Gastroesophageal sphincter (tissue), 4 donors: Measurements from ENCODE around the gene ARMC3. TPM values are rescaled to one million over a fixed set of nuclear protein-coding genes. Genes with fewer than 3 reads are reported as not detected.
"Not testable (repeated sequence)": the region's sequence is repeated elsewhere in the genome, so short reads cannot be mapped to it uniquely, and the experiment has no call there.

Experiments used
- ATAC-seq: fragments of 150-250 bp; one replicate; pipeline ENCODE4 v1.9.1; 2016; ENCODE audit warnings: mild to moderate bottlenecking, moderate library complexity
- H3K27ac ChIP-seq, 4 donors: fragments of 200-600 bp; sonication (generic) in 3 of 4; 1 replicate in 3 of 4; 2 replicates in 1 of 4; pipeline ENCODE4 v1.5.1; 2016 to 2019
- H3K27me3 ChIP-seq: fragments of 200-600 bp; sonication (generic); one replicate; pipeline ENCODE4 v1.5.1; 2019
- H3K36me3 ChIP-seq, 2 donors: fragments of 200-600 bp; sonication (generic); one replicate each; pipeline ENCODE4 v1.5.1; 2019; ENCODE audit warnings: control low read depth in 1 of 2
- H3K4me1 ChIP-seq, 3 donors: fragments of 200-600 bp; sonication (generic); 1 replicate in 2 of 3; 2 replicates in 1 of 3; pipeline ENCODE4 v1.5.1; 2016 to 2019; ENCODE audit warnings: control low read depth in 2 of 3
- H3K4me3 ChIP-seq, 2 donors: fragments of 200-600 bp; sonication (generic); one replicate each; pipeline ENCODE4 v1.5.1; 2019; ENCODE audit warnings: mild to moderate bottlenecking in 1 of 2, moderate library complexity in 1 of 2
- H3K9me3 ChIP-seq, 3 donors: fragments of 200-600 bp; sonication (generic); one replicate each; pipeline ENCODE4 v1.5.1; 2017 to 2019; ENCODE audit warnings: control low read depth in 2 of 3
- CTCF ChIP-seq, 4 experiments: fragments of 200-600 bp in 2 of 4; fragments of 450-650 bp in 2 of 4; sonication (generic) in 1 of 4; IDR thresholded peaks; one replicate each; pipeline ENCODE4 v1.5.1; 2017 to 2019; ENCODE audit warnings: antibody characterized with exemption in 4 of 4, mild to moderate bottlenecking in 2 of 4, moderate library complexity in 2 of 4
- EP300 ChIP-seq: sonication (generic); formaldehyde crosslinking; IDR thresholded peaks from one replicate; pipeline ENCODE4 v1.6.1; 2017; ENCODE audit warnings: antibody characterized with exemption, mild to moderate bottlenecking
- POLR2A ChIP-seq, 2 donors: fragments of 450-650 bp; IDR thresholded peaks; one replicate each; pipeline ENCODE4 v1.6.1; 2017; ENCODE audit warnings: antibody characterized with exemption in 2 of 2, mild to moderate bottlenecking in 2 of 2, moderate library complexity in 1 of 2
- POLR2AphosphoS5 ChIP-seq: sonication (generic); formaldehyde crosslinking; IDR thresholded peaks from one replicate; pipeline ENCODE4 v1.6.1; 2017; ENCODE audit warnings: antibody characterized with exemption
- WGBS, 2 donors: methylation state at CpG; one replicate each; pipeline ENCODE4 v1.1.5; 2018; ENCODE audit warnings: low coverage in 1 of 2; 5-methylcytosine and 5-hydroxymethylcytosine counted together
- total RNA-seq, 4 donors: library from RNA; depleted of rRNA; stranded (reverse); fragments of >200 nt; gene quantifications; one replicate each; pipeline ENCODE4 v1.1.0, GENCODE V29; 2016

The ARMC3 gene
- total RNA-seq, 4 donors from 2014 or later: not detected

DNA sequence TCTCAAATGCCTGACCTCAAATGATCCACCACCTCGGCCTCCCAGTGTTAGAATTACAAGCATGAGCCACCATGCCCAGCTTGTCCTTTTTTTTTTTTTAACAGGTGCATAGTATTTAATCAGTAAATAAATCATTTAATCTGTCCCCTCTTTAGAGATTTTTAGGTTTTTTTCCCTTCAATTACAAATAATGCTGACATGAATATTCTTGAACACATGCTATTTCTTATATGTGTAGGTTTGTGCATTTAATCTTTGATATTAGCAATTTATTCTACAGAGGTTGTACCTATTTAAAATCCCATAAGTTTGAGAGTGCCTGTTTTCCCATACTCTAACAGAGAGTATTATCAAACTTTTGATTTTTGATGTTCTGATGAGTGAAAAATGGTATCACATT, 24.2 kb upstream of the ARMC3 start:
- no peak overlapping the region for H3K4me3 ChIP-seq
- WGBS, 2 donors: 50 to 91% methylated on average over 1 of the region's 1 CpG
- no peak for ATAC-seq

DNA sequence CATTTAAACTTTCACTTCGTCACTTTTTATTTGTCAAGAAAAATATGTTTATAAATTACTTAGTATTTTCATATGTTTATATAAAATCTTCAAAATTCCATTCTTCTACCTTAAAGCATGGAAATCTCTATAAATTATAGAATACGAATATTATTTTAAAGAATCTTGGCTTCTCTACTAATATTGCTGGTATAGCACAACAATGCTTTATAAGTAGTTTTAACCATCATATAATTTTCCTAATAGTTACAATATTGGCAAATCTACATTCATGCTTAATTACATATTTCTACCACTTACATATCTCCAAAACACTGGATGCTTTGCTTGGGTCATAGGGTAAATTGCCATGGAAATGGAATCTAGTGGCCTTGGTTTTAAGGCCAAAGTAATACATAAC, 21.1 kb upstream of the ARMC3 start:
- no peak for TF ChIP-seq EP300
- TF ChIP-seq CTCF (IDR thresholded peaks at IDR 0.05): no peak
- no peak for TF ChIP-seq POLR2AphosphoS5
- TF ChIP-seq POLR2A (IDR thresholded peaks at IDR 0.05): no peak
- ATAC-seq: no peak
- H3K36me3 ChIP-seq: no peaks in the 10 kb centered on the region

More for the DNA sequence above, 24.2 kb upstream of the ARMC3 start:
- Histone ChIP-seq H3K36me3 (no peaks in the 10 kb centered on the region), H3K27ac (no peak overlapping the region), H3K9me3 (peaks cover 0 to 6% (median 0%) of the 10 kb centered on the region in 3 donors), H3K27me3 (no peaks in the 10 kb centered on the region), H3K4me1 (no peaks in the 10 kb centered on the region)
- no peak for TF ChIP-seq POLR2AphosphoS5
- TF ChIP-seq EP300: no peak
- TF ChIP-seq CTCF (IDR thresholded peaks at IDR 0.05): no peak
- TF ChIP-seq POLR2A (IDR thresholded peaks at IDR 0.05): no peak

DNA sequence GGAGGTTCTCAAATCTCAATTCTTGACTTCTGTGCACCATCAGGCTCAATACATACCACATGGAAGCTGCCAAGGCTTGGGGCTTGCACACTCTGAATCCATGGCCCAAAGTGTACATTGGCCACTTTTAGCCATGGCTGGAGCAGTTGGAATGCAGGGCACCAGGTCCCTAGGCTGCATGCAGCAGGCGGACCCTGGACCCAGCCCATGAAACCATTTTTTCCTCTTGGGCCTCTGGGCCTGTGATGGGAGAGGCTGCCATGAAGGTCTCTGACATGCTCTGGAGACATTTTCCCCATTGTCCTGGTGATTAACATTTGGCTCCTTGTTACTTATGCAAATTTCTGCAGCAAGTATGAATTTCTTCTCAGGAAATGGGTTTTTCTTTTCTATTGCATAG, 19.0 kb upstream of the ARMC3 start:
- H3K4me3 ChIP-seq: no peak overlapping the region
- H3K9me3 ChIP-seq: peaks cover 0 to 8% (median 0%) of the 10 kb centered on the region in 3 donors
- no peaks in the 10 kb centered on the region for H3K27me3 ChIP-seq
- no peak overlapping the region for H3K27ac ChIP-seq
- TF ChIP-seq CTCF (IDR thresholded peaks at IDR 0.05) (no peak), POLR2A (IDR thresholded peaks at IDR 0.05) (no peak), POLR2AphosphoS5 (no peak), EP300 (no peak)
- ATAC-seq: no peak
- no peaks in the 10 kb centered on the region for H3K36me3 ChIP-seq
- WGBS, 2 donors: 100% methylated on average over 1 of the region's 1 CpG; no CpG with 5 or more reads in 1 of the 2 donors
- H3K4me1 ChIP-seq: no peaks in the 10 kb centered on the region

More for the DNA sequence above, 21.1 kb upstream of the ARMC3 start:
- Histone ChIP-seq H3K4me3 (no peak overlapping the region), H3K9me3 (peaks cover 0 to 8% (median 0%) of the 10 kb centered on the region in 3 donors), H3K27me3 (no peaks in the 10 kb centered on the region), H3K27ac (no peak overlapping the region), H3K4me1 (no peaks in the 10 kb centered on the region)
- WGBS, 2 donors: 89 to 96% methylated on average over 2 of the region's 2 CpGs

- H3K4me1 ChIP-seq, H3K36me3 ChIP-seq, H3K9me3 ChIP-seq, ATAC-seq, H3K4me3 ChIP-seq, H3K27ac ChIP-seq, H3K27me3 ChIP-seq: not testable (repeated sequence)
- 100% methylated on average over 1 of the region's 1 CpG for WGBS, 2 donors
These were observed 18.2 kb upstream of the ARMC3 start for GRCh38 chr10:22909673-22910072.

GRCh38 chr10:22911067-22911466, 16.8 kb upstream of the ARMC3 start:
- TF ChIP-seq POLR2AphosphoS5 (no peak), POLR2A (IDR thresholded peaks at IDR 0.05) (no peak), CTCF (IDR thresholded peaks at IDR 0.05) (no peak), EP300 (no peak)
- no peak overlapping the region for H3K27ac ChIP-seq
- WGBS, 2 donors: 86% methylated on average over 1 of the region's 1 CpG; no CpG with 5 or more reads in 1 of the 2 donors
- no peaks in the 10 kb centered on the region for H3K27me3 ChIP-seq
- H3K4me1 ChIP-seq: no peaks in the 10 kb centered on the region
- no peak for ATAC-seq
- H3K9me3 ChIP-seq: peaks cover 0 to 8% (median 0%) of the 10 kb centered on the region in 3 donors
- H3K36me3 ChIP-seq: no peaks in the 10 kb centered on the region
- no peak overlapping the region for H3K4me3 ChIP-seq
